Measurements from ENCODE around the gene ARHGAP1.

GRCh38 chr11:46676436-46677158 lies 23.8 kb downstream of the ARHGAP1 start:
- TF ChIP-seq CTCF (IDR thresholded peaks at IDR 0.05) (no peak), POLR2A (IDR thresholded peaks at IDR 0.05) (no peak)

Measured in right lobe of liver (tissue), 4 donors.